Right lung (tissue), 5 donors: Measurements from ENCODE around the gene MYH9. TPM values are rescaled to one million over a fixed set of nuclear protein-coding genes. Genes with fewer than 3 reads are reported as not detected.

Experiments
- DNase-seq, 2 donors: peaks; one replicate each; pipeline ENCODE4 v3.0.0-alpha.2; 2013
- polyA plus RNA-seq, 5 donors: library from polyadenylated mRNA; unstranded; fragments of 120-200 nt; gene quantifications; one replicate each; pipeline versions ENCODE4 v1.2.1 to v1.2.3, GENCODE V29; 2013; ENCODE audit warnings: inconsistent platforms in 1 of 5, low replicate concordance in 1 of 5; ENCODE audit not compliant: insufficient read length in 5 of 5, insufficient read depth in 1 of 5

Gene MYH9
- polyA plus RNA-seq, 5 donors = 171 to 285 (median 216) TPM

GRCh38 chr22:36319595-36320497 lies 67.9 kb downstream of the MYH9 start:
- DNase-seq = no peak

GRCh38 chr22:36318442-36318841 lies 69.3 kb downstream of the MYH9 start:
- DNase-seq = no peak

GRCh38 chr22:36317658-36318271 lies 70.0 kb downstream of the MYH9 start:
- DNase-seq = no peak

GRCh38 chr22:36316419-36316818 lies 71.3 kb downstream of the MYH9 start:
- DNase-seq = no peak

- DNase-seq = no peak
Observed at GRCh38 chr22:36315325-36315724, 72.4 kb downstream of the MYH9 start.

GRCh38 chr22:36311386-36312085 lies 76.2 kb downstream of the MYH9 start:
- no peak for DNase-seq

- no peak for DNase-seq
Observed at GRCh38 chr22:36308880-36309279, 78.9 kb downstream of the MYH9 start.

GRCh38 chr22:36306227-36306626 lies 81.5 kb downstream of the MYH9 start:
- no peak for DNase-seq

GRCh38 chr22:36305813-36306212 lies 82.0 kb downstream of the MYH9 start:
- no peak for DNase-seq

GRCh38 chr22:36304429-36304828 lies 83.3 kb downstream of the MYH9 start:
- no peak for DNase-seq

GRCh38 chr22:36303874-36304273 lies 83.9 kb downstream of the MYH9 start:
- DNase-seq = no peak

GRCh38 chr22:36303115-36303467 lies 84.7 kb downstream of the MYH9 start:
- DNase-seq = no peak

GRCh38 chr22:36302439-36303114 lies 85.2 kb downstream of the MYH9 start:
- no peak for DNase-seq

GRCh38 chr22:36301851-36302250 lies 85.9 kb downstream of the MYH9 start:
- no peak for DNase-seq

GRCh38 chr22:36301384-36301828 lies 86.4 kb downstream of the MYH9 start:
- peak; percentile 52 to 66 for DNase-seq

GRCh38 chr22:36300396-36301212 lies 87.2 kb downstream of the MYH9 start:
- DNase-seq = no peak

GRCh38 chr22:36299911-36300310 lies 87.9 kb downstream of the MYH9 start:
- DNase-seq = no peak

- no peak for DNase-seq
Observed at GRCh38 chr22:36299295-36299694, 88.5 kb downstream of the MYH9 start.

GRCh38 chr22:36298601-36299000 lies 89.2 kb downstream of the MYH9 start:
- no peak for DNase-seq

GRCh38 chr22:36298118-36298517 lies 89.6 kb downstream of the MYH9 start:
- DNase-seq = no peak

- DNase-seq = no peak
Observed at GRCh38 chr22:36297568-36297967, 90.2 kb downstream of the MYH9 start.
